ENCODE results near the gene CANX.
A peak's percentile ranks its signal among the peaks of the same experiment; 100 is the strongest.
"Not testable (repeated sequence)": the region's sequence is repeated elsewhere in the genome, so short reads cannot be mapped to it uniquely, and the experiment has no call there.

The CANX gene

GRCh38 chr5:179697993-179698934 lies 503 bp upstream of the CANX start:
- peak; percentile 83 to 100 (median 99) for DNase-seq

GRCh38 chr5:179699616-179700237 lies 960 bp downstream of the CANX start:
- DNase-seq: peak in 3 of 56 donors; percentile 3 to 34 (median 5)

GRCh38 chr5:179700401-179700918 lies 1.7 kb downstream of the CANX start:
- DNase-seq: peak in 1 of 56 donors; percentile 9

- DNase-seq: no peak
Observed at GRCh38 chr5:179716286-179716685, 17.5 kb downstream of the CANX start.

- DNase-seq: no peak
Observed at GRCh38 chr5:179720222-179720621, 21.5 kb downstream of the CANX start.

GRCh38 chr5:179724163-179724562 lies 25.4 kb downstream of the CANX start:
- no peak for DNase-seq

GRCh38 chr5:179727106-179727505 lies 28.3 kb downstream of the CANX start:
- no peak for DNase-seq

- DNase-seq: no peak
Observed at GRCh38 chr5:179729303-179729702, 30.5 kb downstream of the CANX start.

GRCh38 chr5:179729727-179730126 lies 31.0 kb downstream of the CANX start:
- DNase-seq: no peak

GRCh38 chr5:179730356-179730755 lies 31.6 kb downstream of the CANX start:
- DNase-seq: no peak

GRCh38 chr5:179730852-179731251 lies 32.1 kb downstream of the CANX start:
- no peak for DNase-seq

- DNase-seq: peak in 9 of 56 donors; percentile 1 to 44 (median 6)
Observed at GRCh38 chr5:179731791-179732411, 33.1 kb downstream of the CANX start.

- DNase-seq: peak; percentile 88 to 100 (median 99)
Observed at GRCh38 chr5:179732412-179732917, 33.7 kb downstream of the CANX start, which contains the start of gene MAML1. Gene MAML1, plus strand, starts transcription at chr5:179732822. Its CDS starts 291 bp downstream, at chr5:179733113.

- DNase-seq: peak in 46 of 56 donors; percentile 4 to 72 (median 44)
Observed at GRCh38 chr5:179732918-179733771, 34.4 kb downstream of the CANX start.

- DNase-seq: no peak
Observed at GRCh38 chr5:179733772-179734126, 35.0 kb downstream of the CANX start.

- no peak for DNase-seq
Observed at GRCh38 chr5:179734536-179735164, 35.9 kb downstream of the CANX start.

- DNase-seq: no peak
Observed at GRCh38 chr5:179738742-179739141, 40.0 kb downstream of the CANX start.

GRCh38 chr5:179744106-179744505 lies 45.3 kb downstream of the CANX start:
- DNase-seq: not testable (repeated sequence)

GRCh38 chr5:179746872-179747271 lies 48.1 kb downstream of the CANX start:
- DNase-seq: no peak

GRCh38 chr5:179747811-179748210 lies 49.0 kb downstream of the CANX start:
- no peak for DNase-seq

All from nucleus accumbens (tissue), 56 donors.